Activated CD4-positive, alpha-beta T cell treated with anti-CD3 and anti-CD28 coated beads for 4 hours (primary cell): ENCODE data around the gene RAG2.
"Not testable (repeated sequence)": the region's sequence is repeated elsewhere in the genome, so short reads cannot be mapped to it uniquely, and the experiment has no call there.

ENCODE experiments used
- DNase-seq, 2 donors: peaks; one replicate each; pipeline ENCODE4 v3.0.0-alpha.2; 2020

Gene RAG2

DNA sequence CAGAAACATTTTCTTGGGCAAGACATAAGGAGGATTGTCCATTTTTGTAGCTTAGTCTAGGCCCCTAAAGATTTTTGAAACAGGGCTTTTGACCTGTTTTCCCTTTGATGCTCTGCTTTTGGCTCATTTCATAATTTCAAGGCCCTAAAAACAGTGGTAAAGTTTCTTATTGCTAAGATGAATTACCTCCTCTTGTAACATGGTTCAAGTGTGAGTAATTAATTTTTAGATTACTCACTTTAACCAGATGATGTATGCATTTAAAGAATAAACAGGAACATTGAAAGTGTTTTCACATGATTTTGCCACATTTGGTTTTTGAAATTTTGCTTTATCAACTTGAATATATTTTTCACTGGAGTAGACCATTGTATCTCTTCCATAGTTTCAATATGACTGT, 1.2 kb downstream of the RAG2 start:
- no peak for DNase-seq

DNA sequence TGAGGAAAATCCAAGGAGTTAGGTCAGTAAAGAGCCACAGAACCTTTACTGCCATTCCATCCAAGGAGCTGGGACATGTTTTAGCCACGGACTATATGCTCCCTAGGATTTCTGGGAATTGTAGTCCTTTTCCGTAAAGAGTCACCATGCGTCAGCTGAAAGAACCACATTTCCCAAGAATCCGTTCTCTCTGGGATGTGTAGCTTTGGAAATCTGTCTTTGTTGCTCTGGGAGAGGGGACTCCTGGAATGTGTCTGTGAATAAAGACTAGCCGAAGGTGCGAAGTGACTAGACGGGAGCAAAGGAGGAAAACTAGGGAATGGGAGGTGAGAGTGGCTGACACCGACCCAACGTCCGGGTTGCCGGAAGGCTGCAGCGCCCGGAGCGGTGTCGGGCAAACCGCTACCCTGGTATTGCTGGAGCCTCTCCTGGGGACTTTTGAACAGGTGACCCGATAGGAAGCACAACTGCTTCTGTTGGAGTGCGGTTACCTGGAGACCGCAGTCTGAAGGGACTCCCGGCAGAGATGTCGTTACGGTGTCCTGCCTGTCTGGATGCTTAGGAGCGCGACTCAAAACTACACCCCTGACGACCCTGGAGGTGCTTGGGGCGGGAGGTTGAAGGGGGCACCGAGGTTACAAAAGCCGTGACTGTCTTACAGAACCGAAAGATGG, 3.6 kb downstream of the RAG2 start, which contains the start of gene IFTAP:
Gene IFTAP, plus strand, starts transcription at position 187 of the 674 bp plus-strand sequence. CDS start 15,602 bp downstream, outside the sequence.
- DNase-seq = peak; percentile 1

DNA sequence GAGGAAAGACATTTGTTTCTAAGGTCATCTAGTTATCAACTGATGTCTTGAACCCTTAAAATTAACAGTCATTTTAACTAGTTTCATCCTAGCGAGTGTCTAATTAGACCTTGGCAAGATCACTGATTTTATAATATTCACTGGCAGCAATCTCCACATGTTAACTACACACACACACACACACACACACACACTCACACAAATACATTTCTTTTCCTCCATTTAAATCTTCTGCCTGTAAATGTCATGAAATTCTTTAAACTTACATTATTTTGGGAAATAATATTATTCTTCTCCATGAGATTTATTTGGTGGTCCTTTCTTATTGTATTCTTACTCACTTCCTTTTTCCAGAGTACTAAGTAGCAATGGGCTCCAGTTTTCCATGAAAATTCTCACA, 6.6 kb downstream of the RAG2 start:
- no peak for DNase-seq

DNA sequence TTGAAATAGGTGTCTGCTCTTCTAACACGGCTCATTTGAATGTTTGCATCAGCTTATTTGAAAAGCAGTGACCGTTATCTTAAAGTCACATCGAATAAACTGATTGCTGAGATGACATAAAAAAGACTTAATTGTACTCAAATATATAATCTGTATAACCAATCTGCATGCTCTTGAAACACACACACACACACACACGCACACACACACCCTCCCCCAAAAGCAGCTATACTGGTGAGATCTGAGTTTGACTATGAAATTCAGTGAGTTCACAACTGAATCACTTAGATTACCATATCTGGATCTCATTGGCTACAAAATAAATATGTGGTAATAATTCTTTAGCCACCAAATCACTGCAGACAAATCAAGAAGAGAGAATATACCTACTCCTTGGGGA, 7.5 kb downstream of the RAG2 start:
- DNase-seq = no peak

DNA sequence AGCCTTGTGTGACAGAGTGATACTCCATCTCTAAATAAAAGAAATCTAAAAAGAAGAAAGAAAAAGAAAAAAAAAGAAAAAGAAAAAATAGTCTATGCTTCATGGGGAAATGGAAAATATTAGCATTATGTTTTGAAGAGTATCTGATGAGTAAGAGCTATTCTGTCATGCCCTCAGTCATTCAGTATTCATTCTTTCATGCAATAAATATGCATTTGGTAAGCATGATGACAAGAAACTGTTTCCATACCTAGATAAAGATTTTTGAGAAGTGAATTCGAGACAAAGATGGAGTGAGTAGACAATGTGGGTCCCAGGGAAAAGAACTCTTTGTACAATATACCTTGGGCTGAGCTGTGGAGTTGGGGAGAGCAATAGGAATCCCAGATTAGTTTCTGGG, 9.9 kb downstream of the RAG2 start:
- DNase-seq = no peak

DNA sequence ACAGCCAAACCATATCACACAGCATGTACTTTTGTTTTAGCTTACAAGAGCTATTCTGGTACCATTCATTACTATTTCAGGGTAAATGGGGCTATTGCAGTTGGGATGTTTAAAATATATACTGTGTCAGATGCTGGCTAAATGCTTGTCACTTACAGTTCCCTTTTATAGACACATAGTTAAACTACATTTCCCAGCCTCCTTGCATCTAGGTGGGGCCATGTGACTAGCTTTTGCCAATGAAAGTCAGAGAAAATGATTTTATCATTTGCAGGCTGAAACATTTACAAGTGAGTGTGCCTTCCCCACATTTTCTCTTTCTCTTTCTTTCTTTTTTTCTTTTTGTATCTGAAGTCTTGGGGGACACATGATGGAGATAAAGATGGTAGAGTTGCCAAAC, 11.5 kb downstream of the RAG2 start:
- no peak for DNase-seq

DNA sequence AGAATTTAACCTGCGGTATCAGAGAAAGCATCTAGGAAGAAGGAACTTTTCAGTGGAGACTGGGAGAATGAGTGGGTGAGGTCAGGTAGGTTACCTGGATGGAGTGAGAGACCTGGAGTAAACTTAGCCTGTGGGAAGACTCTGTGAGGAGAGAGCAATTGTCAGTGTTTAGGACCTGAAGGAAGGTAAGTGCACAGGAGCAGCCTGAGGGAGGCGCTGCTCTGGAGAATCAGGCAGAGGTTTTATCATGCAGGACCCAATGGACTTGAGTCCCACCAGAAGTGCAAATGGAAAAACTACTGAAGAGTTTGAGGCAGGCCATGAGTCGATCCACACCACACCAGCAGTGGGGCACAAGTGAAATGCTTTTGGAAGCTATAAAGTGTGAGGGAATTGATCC, 14.4 kb downstream of the RAG2 start:
- DNase-seq = no peak

DNA sequence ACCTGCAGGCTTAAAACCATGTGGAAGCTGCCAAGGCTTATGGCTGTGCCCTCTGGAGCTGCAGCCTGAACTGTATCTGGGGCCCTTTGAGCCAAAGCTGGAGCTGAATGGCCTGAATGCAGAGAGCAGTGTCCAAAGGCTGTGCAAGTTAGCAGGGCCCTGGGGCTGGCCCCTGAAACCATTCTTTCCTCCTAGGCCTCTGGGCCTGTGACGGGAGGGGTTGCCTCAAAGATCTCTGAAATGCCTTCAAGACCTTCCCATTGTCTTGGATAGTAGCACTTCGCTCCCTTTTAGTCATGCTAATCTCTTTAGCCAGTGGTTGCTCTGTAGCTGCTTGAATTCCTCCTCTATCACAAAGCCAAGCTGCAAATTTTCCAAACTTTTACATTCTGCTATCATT, 16.5 kb downstream of the RAG2 start:
- DNase-seq = no peak

DNA sequence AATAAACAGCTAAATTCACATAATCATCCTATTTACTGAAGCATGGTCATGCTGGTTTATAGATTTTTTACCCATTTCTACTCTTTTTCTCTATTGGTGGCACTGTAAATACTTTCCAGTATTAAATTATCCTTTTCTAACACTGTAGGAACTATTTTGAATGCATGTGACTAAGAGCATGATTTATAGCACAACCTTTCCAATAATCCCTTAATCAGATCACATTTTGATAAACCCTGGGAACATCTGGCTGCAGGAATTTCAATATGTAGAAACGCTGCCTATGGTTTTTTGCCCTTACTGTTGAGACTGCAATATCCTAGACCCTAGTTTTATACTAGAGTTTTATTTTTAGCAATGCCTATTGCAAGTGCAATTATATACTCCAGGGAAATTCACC, 19.6 kb downstream of the RAG2 start:
- DNase-seq = no peak

DNA sequence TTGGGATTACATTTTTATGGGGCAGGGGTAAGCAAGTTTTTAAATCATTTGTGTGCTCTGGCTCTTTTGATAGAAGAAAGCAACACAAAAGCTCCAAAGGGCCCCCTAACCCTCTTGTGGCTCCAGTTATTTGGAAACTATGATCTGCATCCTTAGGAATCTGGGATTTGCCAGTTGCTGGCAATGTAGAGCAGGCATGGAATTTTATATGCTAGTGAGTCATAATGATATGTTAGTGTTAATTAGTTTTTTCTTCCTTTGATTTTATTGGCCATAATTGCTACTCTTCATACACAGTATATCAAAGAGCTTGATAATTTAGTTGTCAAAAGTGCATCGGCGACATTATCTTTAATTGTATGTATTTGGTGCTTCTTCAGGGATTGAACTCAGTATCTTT, 20.2 kb downstream of the RAG2 start:
- no peak for DNase-seq

DNA sequence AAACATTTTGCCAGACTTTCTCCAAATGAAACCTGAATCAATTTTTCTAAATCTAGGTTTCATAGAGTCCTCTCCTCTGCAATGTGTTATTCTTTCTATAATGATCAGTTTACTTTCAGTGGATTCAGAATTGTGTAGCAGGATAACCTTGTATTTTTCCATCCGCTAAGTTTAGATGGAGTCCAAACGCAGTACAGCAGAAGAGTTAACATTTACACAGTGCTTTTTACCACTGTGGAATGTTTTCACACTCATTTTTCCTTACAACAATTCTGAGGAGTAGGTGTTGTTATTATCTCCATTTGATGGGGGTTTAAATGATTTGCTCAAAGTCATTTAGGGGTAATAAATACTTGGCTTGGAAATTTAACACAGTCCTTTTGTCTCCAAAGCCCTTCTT, 20.7 kb downstream of the RAG2 start:
- no peak for DNase-seq

DNA sequence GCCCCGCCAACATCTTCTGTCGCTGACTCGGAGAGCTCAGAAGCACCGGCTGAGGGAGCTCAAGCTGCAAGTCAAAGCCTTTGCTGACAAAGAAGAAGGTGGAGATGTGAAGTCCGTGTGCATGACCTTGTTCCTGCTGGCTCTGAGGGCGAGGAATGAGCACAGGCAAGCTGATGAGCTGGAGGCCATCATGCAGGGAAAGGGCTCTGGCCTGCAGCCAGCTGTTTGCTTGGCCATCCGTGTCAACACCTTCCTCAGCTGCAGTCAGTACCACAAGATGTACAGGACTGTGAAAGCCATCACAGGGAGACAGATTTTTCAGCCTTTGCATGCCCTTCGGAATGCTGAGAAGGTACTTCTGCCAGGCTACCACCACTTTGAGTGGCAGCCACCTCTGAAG, 23.6 kb downstream of the RAG2 start:
- no peak for DNase-seq

DNA sequence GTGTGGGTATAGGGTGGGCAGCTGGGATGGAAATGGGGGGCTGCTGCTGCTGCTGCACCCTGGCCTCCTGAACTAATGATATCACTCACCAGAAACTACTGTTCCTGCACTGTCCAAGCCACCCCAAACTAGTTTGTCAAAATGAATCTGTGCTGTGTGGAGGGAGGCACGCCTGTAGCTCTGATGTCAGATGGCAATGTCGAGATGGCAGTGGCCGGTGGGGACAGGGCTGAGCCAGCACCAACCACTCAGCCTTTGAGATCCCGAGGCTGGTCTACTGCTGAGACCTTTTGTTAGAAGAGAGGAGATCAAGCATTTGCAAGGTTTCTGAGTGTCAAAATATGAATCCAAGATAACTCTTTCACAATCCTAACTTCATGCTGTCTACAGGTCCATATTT, 28.9 kb downstream of the RAG2 start:
- no peak for DNase-seq

DNA sequence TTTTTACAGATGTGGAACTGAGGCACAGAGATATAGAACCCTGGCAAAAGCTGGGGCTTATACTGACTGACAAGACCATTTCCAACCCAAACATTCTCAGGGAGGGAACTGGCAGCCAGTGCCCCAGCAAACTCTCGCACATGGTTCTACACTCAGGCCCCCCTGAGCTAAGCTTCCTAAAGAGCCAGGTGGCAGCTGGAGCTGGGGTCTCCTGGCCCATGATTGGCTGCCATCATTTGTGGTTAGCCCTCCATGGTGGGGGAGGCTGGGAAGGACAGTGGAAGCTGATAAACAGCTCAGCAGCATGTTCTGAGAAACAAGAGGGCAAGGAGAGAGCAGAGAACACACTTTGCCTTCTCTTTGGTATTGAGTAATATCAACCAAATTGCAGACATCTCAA, 30.3 kb downstream of the RAG2 start, which contains the start of gene RAG1:
Gene RAG1, plus strand, starts transcription at position 314 of the 400 bp plus-strand sequence. CDS start 5,298 bp downstream, outside the sequence.
- DNase-seq = no peak

DNA sequence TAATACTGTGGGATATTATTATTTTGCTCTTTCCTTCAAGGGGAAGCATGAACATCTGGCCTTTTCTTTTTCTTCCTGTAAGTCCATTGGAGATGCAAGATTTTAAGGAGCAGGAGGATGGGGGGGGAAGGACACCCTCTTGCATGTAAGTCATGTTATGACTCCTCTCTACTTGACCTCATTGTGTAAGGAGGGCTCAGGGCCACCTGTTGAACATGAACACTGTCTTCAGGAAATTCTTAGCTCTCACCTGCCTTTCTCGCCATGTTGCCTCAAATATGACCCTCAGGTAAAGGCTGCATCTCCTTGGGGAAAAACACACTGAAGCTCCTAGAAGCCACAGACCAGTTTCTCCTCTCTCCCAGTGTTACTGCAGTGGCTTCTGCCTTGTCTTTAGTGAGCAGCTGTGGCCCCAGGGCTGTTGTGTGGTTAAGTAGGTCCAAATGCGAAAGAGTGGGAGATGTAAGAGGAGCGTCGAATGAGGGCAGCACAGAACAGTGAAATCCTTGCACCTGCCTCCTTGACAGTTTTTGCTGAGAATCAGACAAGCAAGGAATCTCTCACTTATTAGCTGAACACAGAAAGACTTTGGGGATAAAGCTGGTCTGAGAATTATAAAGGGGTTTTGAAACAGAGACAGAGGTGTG, 31.5 kb downstream of the RAG2 start:
- no peak for DNase-seq

DNA sequence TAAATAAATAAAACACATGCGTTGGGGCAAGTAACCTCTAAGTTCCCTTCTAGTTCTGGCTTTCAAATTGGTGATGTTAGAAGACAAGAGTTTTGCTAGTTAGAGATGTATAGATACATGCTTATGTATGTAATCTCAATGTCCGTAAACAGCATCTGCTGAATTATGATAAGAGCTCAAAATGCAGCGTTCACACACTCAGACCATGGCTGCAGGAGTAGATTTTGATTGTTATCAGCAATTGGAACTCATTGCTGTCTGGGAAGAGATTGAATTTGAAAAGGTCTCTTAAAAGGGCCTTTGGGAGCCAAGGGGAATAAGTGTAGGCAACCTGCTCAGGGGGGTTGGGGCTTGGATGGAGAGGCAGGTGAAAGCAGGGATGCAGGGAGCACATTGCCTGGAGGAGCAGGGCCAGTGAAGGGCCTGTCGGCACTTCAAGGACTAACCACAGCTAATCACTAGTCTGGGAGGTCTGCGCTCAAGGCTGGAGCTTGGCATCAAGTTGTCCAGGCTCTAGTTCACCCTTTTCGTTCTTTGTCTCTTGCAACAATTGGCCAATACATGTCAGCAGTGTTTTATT, 32.9 kb downstream of the RAG2 start:
- DNase-seq = no peak

DNA sequence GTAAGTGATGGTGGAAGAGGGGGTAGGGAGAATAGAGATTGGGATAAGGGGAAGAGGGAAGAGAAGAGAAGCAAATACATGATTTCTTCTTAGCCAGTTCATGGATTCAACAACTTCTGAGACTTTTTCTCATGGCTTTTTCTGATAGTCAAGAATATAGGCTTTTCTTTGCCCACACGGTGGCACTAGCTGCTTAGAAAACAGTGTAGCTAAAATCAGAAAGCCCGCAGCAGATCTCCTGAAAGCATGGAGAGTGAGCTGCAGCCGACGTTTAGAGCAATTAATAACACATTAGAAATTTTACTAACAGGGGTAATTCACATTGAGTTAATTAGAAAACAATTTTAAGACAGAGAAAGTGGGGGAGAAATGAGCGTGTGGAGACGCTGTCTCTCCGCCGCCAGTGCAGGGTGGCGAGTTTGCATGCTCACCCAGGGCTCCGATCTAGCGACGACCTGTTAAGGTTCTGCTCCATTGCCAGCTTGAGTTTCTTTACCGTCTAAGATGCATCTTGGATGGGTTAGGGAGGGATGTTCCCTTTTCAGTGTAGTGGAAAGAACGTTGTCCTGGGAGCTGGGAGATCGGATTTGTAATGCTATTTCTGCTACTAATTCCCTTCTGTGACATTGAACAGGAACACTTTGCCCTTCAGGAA, 33.5 kb downstream of the RAG2 start:
- DNase-seq = peak; percentile 12 to 39

DNA sequence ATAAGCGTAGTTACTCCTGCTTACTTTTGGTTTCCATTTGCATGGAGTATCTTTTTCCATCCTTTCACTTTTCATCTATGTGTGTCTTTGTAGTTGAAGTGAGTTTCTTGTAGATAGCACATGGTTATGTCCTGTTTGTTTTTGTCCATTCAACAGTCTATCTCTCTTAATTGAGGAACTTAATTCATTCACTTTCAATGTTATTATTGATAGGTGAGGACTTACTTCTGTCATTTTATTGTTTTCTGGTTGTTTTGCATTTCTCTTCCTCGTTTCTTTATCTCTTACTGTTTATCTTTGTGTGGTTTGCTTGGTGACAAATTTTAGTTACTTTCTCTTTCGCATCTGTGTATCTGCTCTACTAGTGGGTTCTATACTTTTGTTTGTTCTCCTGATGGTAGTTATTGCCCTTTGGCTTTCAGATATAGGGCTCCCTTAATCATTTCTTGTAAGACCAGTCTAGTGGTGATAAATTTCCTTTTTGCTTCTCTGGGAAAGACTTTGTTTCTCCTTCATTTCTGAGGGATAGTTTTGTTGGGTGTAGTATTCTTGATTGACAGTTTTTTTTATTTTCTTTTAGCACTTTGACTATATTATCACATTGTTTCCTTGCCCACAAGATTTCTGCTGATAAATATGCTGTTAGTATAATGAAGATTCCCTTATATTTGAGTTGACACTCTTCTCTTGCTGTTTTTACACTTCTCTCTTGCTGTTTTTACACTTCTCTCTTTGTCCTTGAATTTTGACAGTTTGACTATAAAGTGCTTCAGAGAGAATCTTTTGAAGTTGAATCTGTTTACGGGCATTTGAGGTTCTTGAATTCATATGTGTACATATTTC, 39.2 kb downstream of the RAG2 start:
- no peak for DNase-seq

DNA sequence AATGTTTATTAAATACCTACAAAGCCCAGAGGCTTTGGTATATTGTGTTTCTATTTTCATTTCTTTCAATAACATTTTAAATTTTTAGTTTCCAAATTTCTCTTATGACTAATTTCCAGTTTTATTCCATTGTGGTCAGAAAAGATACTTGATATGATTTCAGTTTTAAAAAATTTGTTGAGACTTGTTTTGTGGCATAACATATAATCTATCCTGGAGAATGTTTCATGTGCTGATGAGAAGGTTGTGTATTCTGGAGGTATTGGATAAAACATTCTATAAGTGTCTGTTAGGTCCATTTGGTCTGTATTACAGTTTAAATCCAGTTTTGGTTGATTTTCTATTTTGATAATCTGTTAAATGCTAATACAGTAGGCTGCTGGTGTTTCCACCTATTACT, 40.0 kb downstream of the RAG2 start:
- no peak for DNase-seq

DNA sequence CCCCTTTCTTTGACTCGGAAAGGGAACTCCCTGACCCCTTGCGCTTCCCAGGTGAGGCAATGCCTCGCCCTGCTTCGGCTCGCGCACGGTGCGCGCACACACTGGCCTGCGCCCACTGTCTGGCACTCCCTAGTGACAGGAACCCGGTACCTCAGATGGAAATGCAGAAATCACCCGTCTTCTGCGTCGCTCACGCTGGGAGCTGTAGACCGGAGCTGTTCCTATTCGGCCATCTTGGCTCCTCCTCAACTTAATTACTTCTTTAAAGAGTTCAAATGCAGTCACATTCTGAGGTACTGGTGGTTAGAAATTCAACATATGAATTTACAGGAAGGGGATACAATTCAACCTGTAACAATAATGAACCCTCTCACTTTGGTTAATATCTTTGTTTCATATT, 40.6 kb downstream of the RAG2 start:
- DNase-seq = not testable (repeated sequence)

DNA sequence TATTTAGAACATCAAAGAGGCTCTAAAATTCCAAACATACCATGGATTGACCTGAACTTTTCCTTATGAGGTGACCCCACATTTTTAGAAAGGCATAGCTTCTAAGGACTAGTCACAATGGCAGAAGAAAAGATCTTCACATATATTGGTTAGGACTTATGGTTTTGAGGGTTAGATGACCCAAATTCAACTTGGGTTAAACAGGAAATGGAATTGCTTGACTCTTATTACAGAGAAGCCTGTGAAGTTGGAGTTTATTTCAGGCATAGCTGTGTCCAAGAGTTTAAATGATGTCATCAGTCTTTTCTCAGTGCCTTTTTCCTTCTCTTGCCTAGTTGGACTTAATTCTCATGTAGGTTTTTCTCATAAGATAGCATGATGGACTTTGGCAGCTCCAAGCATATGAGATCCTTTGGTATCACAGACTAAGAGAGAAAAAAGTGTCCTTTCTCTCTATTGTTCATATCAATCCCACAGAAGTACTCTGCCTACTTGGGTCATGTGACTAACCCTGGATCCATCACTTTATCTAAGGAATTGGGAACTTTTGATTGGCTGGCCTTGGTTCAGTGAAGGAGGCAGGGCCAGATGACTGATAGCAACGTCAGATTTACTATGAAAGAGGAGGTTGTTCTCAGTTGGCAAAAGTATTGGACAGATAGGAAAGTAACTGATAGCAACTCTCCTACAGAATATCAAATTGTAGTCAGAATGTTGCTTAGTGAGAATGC, 47.5 kb downstream of the RAG2 start:
- no peak for DNase-seq
